ENCODE results near the gene C10orf62. TPM values are rescaled to one million over a fixed set of nuclear protein-coding genes. Genes with fewer than 3 reads are reported as not detected.
"Not testable (repeated sequence)": the region's sequence is repeated elsewhere in the genome, so short reads cannot be mapped to it uniquely, and the experiment has no call there.

C10orf62 gene
- polyA plus RNA-seq, 3 donors, result not detected

GRCh38 chr10:97574374-97575126 is 15.0 kb upstream of the C10orf62 start:
- intact Hi-C loops (cut with micrococcal nuclease), result loop anchor here in 1 of 2 donors (10.0 kb wide), 2 partner anchors 90 to 160 kb away; partner anchors contain the start of gene ZFYVE27
- Histone ChIP-seq H3K4me3 (replicated peaks in 1 of 3; ENCODE audit: low read depth in 2 of 3, low read length in 3 of 3) (no peak overlapping the region), H2AFZ (ENCODE audit: insufficient read depth, low read depth, low read length, poor library complexity, severe bottlenecking) (no peak overlapping the region), H3K4me1 (ENCODE audit: control insufficient read depth in 1 of 2, insufficient read depth in 2 of 2, low read length in 2 of 2) (no peaks in the 10 kb centered on the region), H3K9me3 (replicated peaks in 1 of 2; ENCODE audit: control insufficient read depth in 1 of 2, insufficient read depth in 1 of 2, low read length in 2 of 2) (no peaks in the 10 kb centered on the region), H3K36me3 (replicated peaks in 1 of 2; ENCODE audit: control insufficient read depth in 1 of 2, insufficient read depth in 2 of 2, low read length in 2 of 2) (peaks cover 13 to 26% of the 10 kb centered on the region in 2 donors), H3K27ac (ENCODE audit: low read depth in 1 of 2, low read length in 2 of 2) (no peak overlapping the region), H3K79me2 (ENCODE audit: insufficient read depth, low read length) (no peaks in the 10 kb centered on the region), H4K20me1 (ENCODE audit: insufficient read depth, low read length) (peaks cover 4% of the 10 kb centered on the region), H3K27me3 (ENCODE audit: control insufficient read depth in 2 of 2, insufficient read depth in 2 of 2, low read length in 2 of 2) (peaks cover 0 to 6% of the 10 kb centered on the region in 2 donors), H3K9ac (ENCODE audit: insufficient read depth, low read length, poor library complexity, severe bottlenecking) (no peak overlapping the region), H3K4me2 (replicated peaks; ENCODE audit: extremely low read depth, low read length, poor library complexity, severe bottlenecking) (no peak overlapping the region)
- no peak overlapping the region for H3K4me3 Mint-ChIP-seq
- DNase-seq, result peak in 2 of 3 donors; percentile 12 to 18
- no peaks in the 10 kb centered on the region for H3K9me3 Mint-ChIP-seq
- H3K4me1 Mint-ChIP-seq, result no peaks in the 10 kb centered on the region
- H3K27ac Mint-ChIP-seq, result no peak overlapping the region
- 52% methylated on average over 3 of the region's 4 CpGs for WGBS (ENCODE audit: insufficient coverage)
- peaks cover 6 to 20% (median 15%) of the 10 kb centered on the region in 3 donors for H3K27me3 Mint-ChIP-seq (ENCODE audit: low read depth in 3 of 3)
- no peak for TF ChIP-seq CTCF (IDR thresholded peaks at IDR 0.05)
- peaks cover 12 to 22% of the 10 kb centered on the region in 2 donors for H3K36me3 Mint-ChIP-seq

DNA sequence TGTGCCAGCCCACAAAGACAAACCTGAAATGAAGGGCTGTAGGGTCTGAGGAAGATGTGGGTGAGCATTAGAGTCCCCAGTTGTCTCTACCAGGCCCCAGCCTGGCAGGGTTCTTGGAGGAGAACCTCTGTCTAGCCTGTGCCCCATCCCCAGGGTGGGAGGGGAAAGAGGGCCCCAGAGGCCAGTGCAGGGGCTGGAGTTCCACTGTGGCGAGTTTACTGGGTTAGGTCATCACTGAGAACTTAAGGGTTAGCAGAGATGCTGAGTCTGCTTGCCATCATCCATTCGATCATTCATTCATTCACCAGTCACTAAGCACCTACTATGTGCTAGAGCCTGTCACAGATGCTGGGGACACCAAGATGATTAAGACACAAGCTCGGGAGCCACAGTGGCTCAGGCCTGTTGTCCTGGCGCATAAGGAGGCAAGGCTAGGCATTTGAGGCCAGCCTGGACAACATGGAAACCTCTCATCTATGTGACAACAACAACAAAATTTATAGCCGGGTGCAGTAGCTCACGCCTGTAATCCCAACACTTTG is 14.3 kb upstream of the C10orf62 start:
- intact Hi-C loops (cut with micrococcal nuclease), result loop anchor here in 1 of 2 donors (10.0 kb wide), 2 partner anchors 90 to 160 kb away; partner anchors contain the start of gene ZFYVE27
- H3K9me3 Mint-ChIP-seq, result no peaks in the 10 kb centered on the region
- TF ChIP-seq CTCF (IDR thresholded peaks at IDR 0.05), result no peak
- H3K4me3 Mint-ChIP-seq, result no peak overlapping the region
- H3K36me3 Mint-ChIP-seq, result peaks cover 10 to 16% of the 10 kb centered on the region in 2 donors
- H3K27me3 ChIP-seq (ENCODE audit: control insufficient read depth in 2 of 2, insufficient read depth in 2 of 2, low read length in 2 of 2), result peaks cover 0 to 6% of the 10 kb centered on the region in 2 donors
- no peak overlapping the region for H3K27ac Mint-ChIP-seq
- H4K20me1 ChIP-seq (ENCODE audit: insufficient read depth, low read length), result peaks cover 4% of the 10 kb centered on the region
- no peaks in the 10 kb centered on the region for H3K9me3 ChIP-seq (replicated peaks in 1 of 2; ENCODE audit: control insufficient read depth in 1 of 2, insufficient read depth in 1 of 2, low read length in 2 of 2)
- H3K36me3 ChIP-seq (replicated peaks in 1 of 2; ENCODE audit: control insufficient read depth in 1 of 2, insufficient read depth in 2 of 2, low read length in 2 of 2), result peaks cover 7 to 19% of the 10 kb centered on the region in 2 donors
- no peaks in the 10 kb centered on the region for H3K4me1 ChIP-seq (ENCODE audit: control insufficient read depth in 1 of 2, insufficient read depth in 2 of 2, low read length in 2 of 2)
- no peak for DNase-seq
- H3K27ac ChIP-seq (ENCODE audit: low read depth in 1 of 2, low read length in 2 of 2), result no peak overlapping the region
- peaks cover 6 to 20% (median 17%) of the 10 kb centered on the region in 3 donors for H3K27me3 Mint-ChIP-seq (ENCODE audit: low read depth in 3 of 3)
- no peak overlapping the region for H2AFZ ChIP-seq (ENCODE audit: insufficient read depth, low read depth, low read length, poor library complexity, severe bottlenecking)
- H3K4me3 ChIP-seq (replicated peaks in 1 of 3; ENCODE audit: low read depth in 2 of 3, low read length in 3 of 3), result no peak overlapping the region
- no peak overlapping the region for H3K9ac ChIP-seq (ENCODE audit: insufficient read depth, low read length, poor library complexity, severe bottlenecking)
- WGBS (ENCODE audit: insufficient coverage), result 100% methylated on average over 6 of the region's 6 CpGs
- no peaks in the 10 kb centered on the region for H3K79me2 ChIP-seq (ENCODE audit: insufficient read depth, low read length)
- no peaks in the 10 kb centered on the region for H3K4me1 Mint-ChIP-seq
- H3K4me2 ChIP-seq (replicated peaks; ENCODE audit: extremely low read depth, low read length, poor library complexity, severe bottlenecking), result no peak overlapping the region

GRCh38 chr10:97576487-97576886 is 13.0 kb upstream of the C10orf62 start:
- H3K27me3 Mint-ChIP-seq (ENCODE audit: low read depth in 3 of 3), result peaks cover 6 to 20% (median 17%) of the 10 kb centered on the region in 3 donors
- H3K27ac Mint-ChIP-seq; H3K4me1 ChIP-seq (ENCODE audit: control insufficient read depth in 1 of 2, insufficient read depth in 2 of 2, low read length in 2 of 2); H3K9me3 ChIP-seq (replicated peaks in 1 of 2; ENCODE audit: control insufficient read depth in 1 of 2, insufficient read depth in 1 of 2, low read length in 2 of 2); H3K4me3 ChIP-seq (replicated peaks in 1 of 3; ENCODE audit: low read depth in 2 of 3, low read length in 3 of 3); H3K27ac ChIP-seq (ENCODE audit: low read depth in 1 of 2, low read length in 2 of 2); H3K36me3 ChIP-seq (replicated peaks in 1 of 2; ENCODE audit: control insufficient read depth in 1 of 2, insufficient read depth in 2 of 2, low read length in 2 of 2); H3K4me1 Mint-ChIP-seq; H3K9ac ChIP-seq (ENCODE audit: insufficient read depth, low read length, poor library complexity, severe bottlenecking); H3K9me3 Mint-ChIP-seq; H3K27me3 ChIP-seq (ENCODE audit: control insufficient read depth in 2 of 2, insufficient read depth in 2 of 2, low read length in 2 of 2); H3K79me2 ChIP-seq (ENCODE audit: insufficient read depth, low read length); H3K4me2 ChIP-seq (replicated peaks; ENCODE audit: extremely low read depth, low read length, poor library complexity, severe bottlenecking); H3K36me3 Mint-ChIP-seq; H3K4me3 Mint-ChIP-seq; DNase-seq; H2AFZ ChIP-seq (ENCODE audit: insufficient read depth, low read depth, low read length, poor library complexity, severe bottlenecking); H4K20me1 ChIP-seq (ENCODE audit: insufficient read depth, low read length): not testable (repeated sequence)
- intact Hi-C loops (cut with micrococcal nuclease), result loop anchor here in 1 of 2 donors (10.0 kb wide), 2 partner anchors 88 to 158 kb away; partner anchors contain the start of gene ZFYVE27
- WGBS (ENCODE audit: insufficient coverage), result no CpG with 5 or more reads among the region's 5 CpGs
